H9 (cell line): ENCODE measurements around the gene RGR. TPM values are rescaled to one million over a fixed set of nuclear protein-coding genes. Genes with fewer than 3 reads are reported as not detected.
A peak's percentile ranks its signal among the peaks of the same experiment; 100 is the strongest.

Source experiments
- DNase-seq: peaks from one replicate; pipeline ENCODE4 v3.0.0-alpha.2; 2017
- H2AFZ ChIP-seq: one replicate; pipeline ENCODE4 v1.6.1; 2013; ENCODE audit warnings: mild to moderate bottlenecking, low read length, control low read depth, moderate library complexity
- H2AK5ac ChIP-seq: 2 replicates; pipeline ENCODE4 v1.6.1; 2013; ENCODE audit warnings: low read length, control low read depth, mixed read lengths; ENCODE audit not compliant: insufficient read length
- H2BK120ac ChIP-seq: one replicate; pipeline ENCODE4 v1.6.1; 2013; ENCODE audit warnings: low read depth, mild to moderate bottlenecking, low read length, control low read depth, inconsistent platforms; ENCODE audit not compliant: poor library complexity, severe bottlenecking
- H2BK12ac ChIP-seq: 2 replicates; pipeline ENCODE4 v1.6.1; 2013; ENCODE audit warnings: low read length, control low read depth, mixed read lengths, low read depth; ENCODE audit not compliant: insufficient read length
- H2BK15ac ChIP-seq: 2 replicates; pipeline ENCODE4 v1.6.1; 2013; ENCODE audit warnings: low read depth, low read length, control low read depth
- H2BK20ac ChIP-seq: one replicate; pipeline ENCODE4 v1.6.1; 2013; ENCODE audit warnings: low read depth, mild to moderate bottlenecking, low read length, control low read depth, inconsistent platforms; ENCODE audit not compliant: poor library complexity, severe bottlenecking
- H2BK5ac ChIP-seq: 2 replicates; pipeline ENCODE4 v1.6.1; 2013; ENCODE audit warnings: low read length, control low read depth, mixed read lengths; ENCODE audit not compliant: insufficient read length
- H3K14ac ChIP-seq: 2 replicates; pipeline ENCODE4 v1.6.1; 2013; ENCODE audit warnings: low read length, control low read depth; ENCODE audit not compliant: insufficient read depth
- H3K18ac ChIP-seq: 2 replicates; pipeline ENCODE4 v1.6.1; 2013; ENCODE audit warnings: low read depth, mild to moderate bottlenecking, mixed read lengths, low read length, control low read depth; ENCODE audit not compliant: insufficient read length
- H3K23ac ChIP-seq: 2 replicates; pipeline ENCODE4 v1.6.1; 2013; ENCODE audit warnings: low read length, control low read depth, mixed read lengths, low read depth; ENCODE audit not compliant: insufficient read length
- H3K23me2 ChIP-seq: 2 replicates; pipeline ENCODE4 v1.6.1; 2013; ENCODE audit warnings: low read depth, mild to moderate bottlenecking, mixed read lengths, low read length, control low read depth; ENCODE audit not compliant: insufficient read length, poor library complexity, severe bottlenecking
- H3K27ac ChIP-seq: 2 replicates; pipeline ENCODE4 v1.5.1; 2013; ENCODE audit warnings: low read length, control low read depth, mixed read lengths, low read depth; ENCODE audit not compliant: insufficient read length
- H3K27me3 ChIP-seq: 2 replicates; pipeline ENCODE4 v1.6.1; 2013; ENCODE audit warnings: low read length, control low read depth, inconsistent platforms; ENCODE audit not compliant: insufficient read depth
- H3K4ac ChIP-seq: 2 replicates; pipeline ENCODE4 v1.6.1; 2013; ENCODE audit warnings: low read depth, mild to moderate bottlenecking, control low read depth, inconsistent platforms, low read length, moderate library complexity
- H3K4me1 ChIP-seq: 2 replicates; pipeline ENCODE4 v1.6.1; 2013; ENCODE audit warnings: low read length, control low read depth, inconsistent platforms; ENCODE audit not compliant: insufficient read depth
- H3K4me2 ChIP-seq: 2 replicates; pipeline ENCODE4 v1.6.1; 2013; ENCODE audit warnings: low read length, control low read depth, mixed read lengths; ENCODE audit not compliant: insufficient read length, insufficient read depth
- H3K56ac ChIP-seq: 2 replicates; pipeline ENCODE4 v1.6.1; 2013; ENCODE audit warnings: low read depth, mild to moderate bottlenecking, mixed read lengths, low read length, control low read depth; ENCODE audit not compliant: insufficient read length
- H3K79me1 ChIP-seq: 2 replicates; pipeline ENCODE4 v1.6.1; 2013; ENCODE audit warnings: low read depth, mild to moderate bottlenecking, moderate library complexity, low read length, control low read depth, inconsistent platforms; ENCODE audit not compliant: insufficient read depth, poor library complexity, severe bottlenecking
- H3K79me2 ChIP-seq: 2 replicates; pipeline ENCODE4 v1.6.1; 2013; ENCODE audit warnings: low read length, control low read depth, inconsistent platforms; ENCODE audit not compliant: insufficient read depth
- H3K9ac ChIP-seq: 2 replicates; pipeline ENCODE4 v1.6.1; 2013; ENCODE audit warnings: low read length, control low read depth, mixed read lengths; ENCODE audit not compliant: insufficient read length; ENCODE audit errors: extremely low read depth
- H3K9me3 ChIP-seq: one replicate; pipeline ENCODE4 v1.6.1; 2013; ENCODE audit warnings: low read depth, low read length, inconsistent platforms; ENCODE audit not compliant: control insufficient read depth
- H3T11ph ChIP-seq: one replicate; pipeline ENCODE4 v1.6.1; 2013; ENCODE audit warnings: mild to moderate bottlenecking, low read length, control low read depth, inconsistent platforms
- H4K20me1 ChIP-seq: one replicate; pipeline ENCODE4 v1.6.1; 2013; ENCODE audit not compliant: control insufficient read depth, insufficient read length, insufficient read depth
- H4K5ac ChIP-seq: 2 replicates; pipeline ENCODE4 v1.6.1; 2013; ENCODE audit warnings: low read depth, mild to moderate bottlenecking, mixed read lengths, low read length, control low read depth; ENCODE audit not compliant: insufficient read length
- H4K8ac ChIP-seq: replicated peaks from 2 replicates; pipeline ENCODE4 v1.6.1; 2013; ENCODE audit warnings: low read length, control low read depth, mixed read lengths, low read depth; ENCODE audit not compliant: insufficient read length
- H4K91ac ChIP-seq: 2 replicates; pipeline ENCODE4 v1.6.1; 2013; ENCODE audit warnings: low read depth, mild to moderate bottlenecking, moderate library complexity, mixed read lengths, low read length, control low read depth; ENCODE audit not compliant: insufficient read length
- H3K27ac Mint-ChIP-seq, 3 experiments: 2 replicates in 2 of 3; 3 replicates in 1 of 3; pipeline ENCODE4 v1.8.0; 2020 to 2021; ENCODE audit warnings: mixed read lengths in 3 of 3, mild to moderate bottlenecking in 1 of 3, moderate library complexity in 1 of 3
- H3K27me3 Mint-ChIP-seq: 2 replicates; pipeline ENCODE4 v1.8.0; 2021; ENCODE audit warnings: low read depth, mild to moderate bottlenecking, moderate library complexity, mixed read lengths
- H3K36me3 Mint-ChIP-seq, 3 experiments: 2 replicates in 2 of 3; 3 replicates in 1 of 3; pipeline ENCODE4 v1.8.0; 2020 to 2021; ENCODE audit warnings: low read depth in 3 of 3, mixed read lengths in 3 of 3; ENCODE audit not compliant: insufficient read depth in 1 of 3
- H3K4me1 Mint-ChIP-seq, 2 experiments: 2 replicates each; pipeline ENCODE4 v1.8.0; 2020; ENCODE audit warnings: mixed read lengths in 2 of 2
- H3K4me3 Mint-ChIP-seq, 2 experiments: 2 replicates in 1 of 2; 3 replicates in 1 of 2; pipeline ENCODE4 v1.8.0; 2020 to 2021; ENCODE audit warnings: mild to moderate bottlenecking in 2 of 2, mixed read lengths in 2 of 2, moderate library complexity in 1 of 2
- H3K9me3 Mint-ChIP-seq, 2 experiments: 2 replicates in 1 of 2; 3 replicates in 1 of 2; pipeline ENCODE4 v1.8.0; 2020; ENCODE audit warnings: mild to moderate bottlenecking in 2 of 2, mixed read lengths in 2 of 2, moderate library complexity in 1 of 2
- CTCF ChIP-seq: fragments of 200-600 bp; sonication (generic); conservative IDR thresholded peaks from 3 replicates; pipeline ENCODE4 v1.8.0; 2021; ENCODE audit warnings: antibody characterized with exemption, mild to moderate bottlenecking
- WGBS: extraction: QIAGEN DNeasy Blood & Tissue Kit; methylation state at CpG from one replicate; pipeline ENCODE4 v1.1.7; 2013; ENCODE audit warnings: missing lambda C conversion rate, low lambda C conversion rate, mixed read lengths; ENCODE audit not compliant: insufficient read length; ENCODE audit errors: extremely low coverage; 5-methylcytosine and 5-hydroxymethylcytosine counted together
- total RNA-seq: library from RNA; stranded (reverse); gene quantifications from 2 replicates; pipeline ENCODE4 v1.2.1, GENCODE V29; 2021

Gene RGR
- total RNA-seq, 1 experiment from 2014 or later = not detected

DNA sequence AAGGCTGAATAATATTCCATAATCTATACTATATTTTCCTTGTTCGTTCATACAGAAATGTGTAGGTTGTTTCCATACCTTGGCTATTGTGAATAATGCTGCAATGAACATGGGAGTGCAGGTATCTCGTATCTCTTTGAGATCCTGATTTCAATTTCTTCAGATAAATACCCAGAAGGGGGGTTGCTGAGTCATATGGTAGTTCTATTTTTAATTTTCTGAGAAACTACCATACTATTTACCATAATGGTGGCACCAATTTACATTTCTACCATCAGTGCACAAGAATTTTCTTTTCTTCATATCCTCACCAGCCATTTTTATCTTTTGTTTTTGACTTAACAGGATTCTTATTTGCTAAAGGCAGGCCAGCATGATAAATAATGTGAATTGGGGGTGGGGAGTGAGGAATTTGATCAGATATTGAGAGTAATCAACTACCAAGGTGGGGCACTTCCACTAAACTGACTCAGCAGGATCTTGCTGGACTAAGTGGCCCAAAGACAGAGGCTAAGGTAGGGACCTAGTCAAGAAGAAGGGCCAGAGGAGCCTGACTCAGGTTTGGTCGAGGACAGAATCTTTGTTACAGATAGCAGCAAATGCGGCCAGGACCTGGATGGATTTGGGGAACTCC is 62.0 kb downstream of the RGR start:
- H3K27ac ChIP-seq = no peak overlapping the region
- no peak overlapping the region for H3K14ac ChIP-seq
- H2AFZ ChIP-seq = no peak overlapping the region
- H3K4me3 Mint-ChIP-seq = no peak overlapping the region
- no peaks in the 10 kb centered on the region for H3K9me3 ChIP-seq
- no peak overlapping the region for H2BK12ac ChIP-seq
- no peak overlapping the region for H3K9ac ChIP-seq
- no peaks in the 10 kb centered on the region for H4K20me1 ChIP-seq
- no peak overlapping the region for H4K91ac ChIP-seq
- no peaks in the 10 kb centered on the region for H3K27me3 Mint-ChIP-seq
- H3K4me2 ChIP-seq = no peak overlapping the region
- no peaks in the 10 kb centered on the region for H3K23me2 ChIP-seq
- no peak overlapping the region for H2BK20ac ChIP-seq
- peaks cover 0 to 4% of the 10 kb centered on the region in 2 experiments; a peak in 4 of 5 replicates for H3K9me3 Mint-ChIP-seq
- WGBS = no CpG with 5 or more reads among the region's 4 CpGs
- no peak overlapping the region for H2AK5ac ChIP-seq
- no peaks in the 10 kb centered on the region for H3K79me2 ChIP-seq
- H3K36me3 Mint-ChIP-seq = no peaks in the 10 kb centered on the region; a peak in 2 of 7 replicates
- peak overlapping the region in 1 of 3 experiments; percentile 70; a peak in 1 of 7 replicates for H3K27ac Mint-ChIP-seq
- H3K27me3 ChIP-seq = no peaks in the 10 kb centered on the region
- no peak for TF ChIP-seq CTCF
- no peak overlapping the region for H3T11ph ChIP-seq
- no peak overlapping the region for H4K8ac ChIP-seq
- no peak overlapping the region for H3K23ac ChIP-seq
- H3K4me1 Mint-ChIP-seq = peaks cover 10 to 18% of the 10 kb centered on the region in 2 experiments
- no peak overlapping the region for H2BK120ac ChIP-seq
- H4K5ac ChIP-seq = no peak overlapping the region
- H3K79me1 ChIP-seq = no peaks in the 10 kb centered on the region
- DNase-seq = no peak
- no peak overlapping the region for H3K18ac ChIP-seq
- H2BK5ac ChIP-seq = no peak overlapping the region
- H3K4me1 ChIP-seq = peaks cover 6% of the 10 kb centered on the region; the same call in 1 of the 2 replicates
- no peak overlapping the region for H3K56ac ChIP-seq
- H2BK15ac ChIP-seq = no peak overlapping the region
- no peak overlapping the region for H3K4ac ChIP-seq
